Parathyroid adenoma (tissue), 2 donors: ENCODE results near the gene ANKRD17.

Experiments used
- H2AFZ ChIP-seq: fragments of 300-600 bp; sonication (generic); one replicate; pipeline ENCODE4 v1.7.0; 2017; ENCODE audit warnings: antibody characterized with exemption, mild to moderate bottlenecking
- H3K27ac ChIP-seq: fragments of 300-600 bp; sonication (generic); one replicate; pipeline ENCODE4 v1.7.0; 2017
- H3K27me3 ChIP-seq: fragments of 300-600 bp; sonication (generic); one replicate; pipeline ENCODE4 v1.7.0; 2017; ENCODE audit warnings: low read length; ENCODE audit not compliant: control insufficient read depth, insufficient read depth
- H3K36me3 ChIP-seq: fragments of 300-600 bp; sonication (generic); one replicate; pipeline ENCODE4 v1.7.0; 2017; ENCODE audit warnings: low read length; ENCODE audit not compliant: control insufficient read depth, insufficient read depth
- H3K4me1 ChIP-seq: fragments of 300-600 bp; sonication (generic); one replicate; pipeline ENCODE4 v1.7.0; 2017; ENCODE audit warnings: control low read depth
- H3K4me2 ChIP-seq: fragments of 300-600 bp; sonication (generic); one replicate; pipeline ENCODE4 v1.7.0; 2017; ENCODE audit warnings: low read length
- H3K4me3 ChIP-seq: fragments of 300-600 bp; sonication (generic); one replicate; pipeline ENCODE4 v1.7.0; 2017; ENCODE audit warnings: low read depth, low read length
- H3K79me2 ChIP-seq: fragments of 300-600 bp; sonication (generic); one replicate; pipeline ENCODE4 v1.7.0; 2017; ENCODE audit warnings: control low read depth
- H3K9ac ChIP-seq: fragments of 300-600 bp; sonication (generic); one replicate; pipeline ENCODE4 v1.7.0; 2017; ENCODE audit warnings: mild to moderate bottlenecking
- H3K9me3 ChIP-seq: fragments of 300-600 bp; sonication (generic); one replicate; pipeline ENCODE4 v1.7.0; 2017; ENCODE audit warnings: low read length; ENCODE audit not compliant: control insufficient read depth
- CTCF ChIP-seq: fragments of 300-600 bp; sonication (generic); IDR thresholded peaks from one replicate; pipeline ENCODE4 v1.7.0; 2017; ENCODE audit warnings: antibody characterized with exemption, mild to moderate bottlenecking
- donor health status: primary hyperparathyroidism.

ANKRD17 gene

GRCh38 chr4:73066445-73066844 is 192.2 kb downstream of the ANKRD17 start:
- Histone ChIP-seq H3K36me3 (no peaks in the 10 kb centered on the region), H2AFZ (no peak overlapping the region), H3K27me3 (no peaks in the 10 kb centered on the region), H3K4me3 (no peak overlapping the region), H3K4me1 (no peaks in the 10 kb centered on the region), H3K9ac (no peak overlapping the region), H3K79me2 (peaks cover 2% of the 10 kb centered on the region), H3K27ac (no peak overlapping the region), H3K4me2 (no peak overlapping the region), H3K9me3 (no peaks in the 10 kb centered on the region)
- TF ChIP-seq CTCF: no peak

GRCh38 chr4:73064536-73064935 is 194.1 kb downstream of the ANKRD17 start:
- Histone ChIP-seq H3K4me3 (no peak overlapping the region), H3K79me2 (peaks cover 2% of the 10 kb centered on the region), H3K36me3 (no peaks in the 10 kb centered on the region), H3K27me3 (no peaks in the 10 kb centered on the region), H3K27ac (no peak overlapping the region), H3K4me1 (no peaks in the 10 kb centered on the region), H3K9ac (no peak overlapping the region), H3K4me2 (no peak overlapping the region), H3K9me3 (no peaks in the 10 kb centered on the region), H2AFZ (no peak overlapping the region)
- no peak for TF ChIP-seq CTCF

- Histone ChIP-seq H3K9me3 (no peaks in the 10 kb centered on the region), H3K79me2 (no peaks in the 10 kb centered on the region), H3K4me2 (no peak overlapping the region), H3K9ac (no peak overlapping the region), H3K27me3 (no peaks in the 10 kb centered on the region), H3K4me3 (no peak overlapping the region), H3K36me3 (no peaks in the 10 kb centered on the region), H3K27ac (no peak overlapping the region), H2AFZ (no peak overlapping the region), H3K4me1 (no peaks in the 10 kb centered on the region)
- no peak for TF ChIP-seq CTCF
Measured at GRCh38 chr4:73055241-73055897, 203.2 kb downstream of the ANKRD17 start.

- Histone ChIP-seq H3K27me3 (no peaks in the 10 kb centered on the region), H3K9ac (no peak overlapping the region), H2AFZ (no peak overlapping the region), H3K4me1 (no peaks in the 10 kb centered on the region), H3K4me2 (no peak overlapping the region), H3K4me3 (no peak overlapping the region), H3K36me3 (no peaks in the 10 kb centered on the region), H3K79me2 (no peaks in the 10 kb centered on the region), H3K9me3 (no peaks in the 10 kb centered on the region), H3K27ac (no peak overlapping the region)
- no peak for TF ChIP-seq CTCF
Measured at GRCh38 chr4:73053974-73054480, 204.6 kb downstream of the ANKRD17 start.

- no peaks in the 10 kb centered on the region for H3K9me3 ChIP-seq
- H3K36me3 ChIP-seq: no peaks in the 10 kb centered on the region
- no peak overlapping the region for H3K27ac ChIP-seq
- TF ChIP-seq CTCF: no peak
- no peak overlapping the region for H3K4me3 ChIP-seq
- no peaks in the 10 kb centered on the region for H3K27me3 ChIP-seq
- H2AFZ ChIP-seq: no peak overlapping the region
- no peaks in the 10 kb centered on the region for H3K4me1 ChIP-seq
- H3K9ac ChIP-seq: no peak overlapping the region
- no peaks in the 10 kb centered on the region for H3K79me2 ChIP-seq
- H3K4me2 ChIP-seq: no peak overlapping the region
Measured at GRCh38 chr4:73053076-73053475, 205.5 kb downstream of the ANKRD17 start.
